ENCODE results near the gene HMGCLL1. TPM values are rescaled to one million over a fixed set of nuclear protein-coding genes. Genes with fewer than 3 reads are reported as not detected.

The HMGCLL1 gene
- 1 to 10 TPM in 2 of 4 donors, under 1 TPM in 1, not detected in 1; 0.58 to 9.5 (median 1.5) TPM for total RNA-seq

- no peak for TF ChIP-seq CTCF (IDR thresholded peaks at IDR 0.05)
- TF ChIP-seq POLR2A (IDR thresholded peaks at IDR 0.05): no peak
- Histone ChIP-seq H3K9me3 (no peaks in the 10 kb centered on the region), H3K4me1 (no peaks in the 10 kb centered on the region), H3K27ac (no peak within 1 kb of the TSS), H3K36me3 (peaks cover 0 to 3% of the 10 kb centered on the region in 2 donors), H3K4me3 (peak within 1 kb of the TSS; percentile 3 to 9), H3K27me3 (no peaks in the 10 kb centered on the region)
- DNase-seq: peak in 1 of 2 donors; percentile 14
- intact Hi-C loops (cut with DNase I; ENCODE audit: low total_unique reads): no loop called here
Measured at GRCh38 chr6:55578537-55579363, at the start of gene HMGCLL1. Gene HMGCLL1, minus strand, starts transcription at chr6:55579192. Its CDS starts 137 bp downstream, at chr6:55579055.

GRCh38 chr6:55621993-55622392, 43.0 kb upstream of the HMGCLL1 start:
- DNase-seq: no peak
- intact Hi-C loops (cut with DNase I; ENCODE audit: low total_unique reads): no loop called here
- Histone ChIP-seq H3K36me3 (no peaks in the 10 kb centered on the region), H3K4me1 (no peaks in the 10 kb centered on the region), H3K9me3 (no peaks in the 10 kb centered on the region), H3K27ac (no peak overlapping the region), H3K4me3 (no peak overlapping the region), H3K27me3 (no peaks in the 10 kb centered on the region)
- no peak for TF ChIP-seq POLR2A (IDR thresholded peaks at IDR 0.05)
- no peak for TF ChIP-seq CTCF (IDR thresholded peaks at IDR 0.05)

- no peaks in the 10 kb centered on the region for H3K36me3 ChIP-seq
- H3K27me3 ChIP-seq: no peaks in the 10 kb centered on the region
- intact Hi-C loops (cut with DNase I; ENCODE audit: low total_unique reads): no loop called here
Measured at GRCh38 chr6:55621244-55621643, 42.3 kb upstream of the HMGCLL1 start.

GRCh38 chr6:55617272-55617671, 38.3 kb upstream of the HMGCLL1 start:
- DNase-seq: no peak
- intact Hi-C loops (cut with DNase I; ENCODE audit: low total_unique reads): no loop called here
- no peaks in the 10 kb centered on the region for H3K36me3 ChIP-seq
- H3K27ac ChIP-seq: no peak overlapping the region
- no peaks in the 10 kb centered on the region for H3K27me3 ChIP-seq
- TF ChIP-seq CTCF (IDR thresholded peaks at IDR 0.05) (no peak), POLR2A (IDR thresholded peaks at IDR 0.05) (no peak)
- no peaks in the 10 kb centered on the region for H3K9me3 ChIP-seq
- H3K4me3 ChIP-seq: no peak overlapping the region
- H3K4me1 ChIP-seq: no peaks in the 10 kb centered on the region

More at GRCh38 chr6:55621244-55621643, 42.3 kb upstream of the HMGCLL1 start:
- Histone ChIP-seq H3K27ac (no peak overlapping the region), H3K4me1 (no peaks in the 10 kb centered on the region), H3K9me3 (no peaks in the 10 kb centered on the region), H3K4me3 (no peak overlapping the region)
- TF ChIP-seq CTCF (IDR thresholded peaks at IDR 0.05): no peak
- TF ChIP-seq POLR2A (IDR thresholded peaks at IDR 0.05): no peak
- no peak for DNase-seq

GRCh38 chr6:55604021-55604420, 25.0 kb upstream of the HMGCLL1 start:
- H3K36me3 ChIP-seq: no peaks in the 10 kb centered on the region
- TF ChIP-seq POLR2A (IDR thresholded peaks at IDR 0.05): no peak
- no peak for TF ChIP-seq CTCF (IDR thresholded peaks at IDR 0.05)
- intact Hi-C loops (cut with DNase I; ENCODE audit: low total_unique reads): no loop called here
- H3K27ac ChIP-seq: no peak overlapping the region
- no peaks in the 10 kb centered on the region for H3K27me3 ChIP-seq
- no peaks in the 10 kb centered on the region for H3K4me1 ChIP-seq
- H3K9me3 ChIP-seq: no peaks in the 10 kb centered on the region
- no peak overlapping the region for H3K4me3 ChIP-seq
- no peak for DNase-seq

Data from uterus (tissue), 4 donors.